ENCODE data around the gene WDR4.

DNA sequence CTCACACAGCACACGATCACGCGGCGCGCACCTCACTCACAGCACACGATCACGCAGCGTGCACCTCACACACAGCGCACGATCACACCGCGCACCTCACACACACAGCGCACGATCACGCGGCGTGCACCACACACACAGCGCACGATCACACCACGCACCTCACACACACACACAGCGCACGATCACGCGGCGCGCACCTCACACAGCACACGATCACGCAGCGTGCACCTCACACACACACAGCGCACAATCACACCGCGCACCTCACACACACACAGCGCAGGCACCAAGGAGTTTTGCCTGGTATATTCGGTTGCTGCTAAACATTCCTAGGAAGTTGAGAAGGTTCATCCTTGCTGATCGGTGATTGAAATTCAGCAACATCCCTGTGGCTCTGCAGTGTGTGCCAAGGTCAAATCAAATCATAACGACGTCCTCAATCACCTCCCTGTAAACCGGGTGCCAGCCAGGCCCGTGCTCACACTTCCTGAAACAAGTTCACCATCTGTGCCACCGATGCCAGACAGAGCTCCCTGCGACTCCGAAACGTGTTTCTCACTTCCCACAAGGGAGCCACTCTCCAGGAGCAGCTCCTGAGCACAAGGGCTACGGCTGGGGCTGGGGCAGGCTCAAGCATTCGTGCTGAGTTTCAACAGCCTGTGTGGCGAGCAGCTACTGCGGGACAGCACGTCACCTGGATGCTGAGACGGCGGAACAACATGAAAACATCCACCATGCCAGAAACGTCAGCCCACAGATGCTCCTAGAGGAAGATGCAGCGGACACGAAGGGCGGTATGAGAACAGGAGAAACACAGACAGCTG, 30.2 kb downstream of the WDR4 start:
- TF ChIP-seq, protein P1, sequence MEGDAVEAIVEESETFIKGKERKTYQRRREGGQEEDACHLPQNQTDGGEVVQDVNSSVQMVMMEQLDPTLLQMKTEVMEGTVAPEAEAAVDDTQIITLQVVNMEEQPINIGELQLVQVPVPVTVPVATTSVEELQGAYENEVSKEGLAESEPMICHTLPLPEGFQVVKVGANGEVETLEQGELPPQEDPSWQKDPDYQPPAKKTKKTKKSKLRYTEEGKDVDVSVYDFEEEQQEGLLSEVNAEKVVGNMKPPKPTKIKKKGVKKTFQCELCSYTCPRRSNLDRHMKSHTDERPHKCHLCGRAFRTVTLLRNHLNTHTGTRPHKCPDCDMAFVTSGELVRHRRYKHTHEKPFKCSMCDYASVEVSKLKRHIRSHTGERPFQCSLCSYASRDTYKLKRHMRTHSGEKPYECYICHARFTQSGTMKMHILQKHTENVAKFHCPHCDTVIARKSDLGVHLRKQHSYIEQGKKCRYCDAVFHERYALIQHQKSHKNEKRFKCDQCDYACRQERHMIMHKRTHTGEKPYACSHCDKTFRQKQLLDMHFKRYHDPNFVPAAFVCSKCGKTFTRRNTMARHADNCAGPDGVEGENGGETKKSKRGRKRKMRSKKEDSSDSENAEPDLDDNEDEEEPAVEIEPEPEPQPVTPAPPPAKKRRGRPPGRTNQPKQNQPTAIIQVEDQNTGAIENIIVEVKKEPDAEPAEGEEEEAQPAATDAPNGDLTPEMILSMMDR (IDR thresholded peaks at IDR 0.05): no peak
- no peak for TF ChIP-seq POLR2A (IDR thresholded peaks at IDR 0.05)
